ENCODE data around the gene FZD10. TPM values are rescaled to one million over a fixed set of nuclear protein-coding genes. Genes with fewer than 3 reads are reported as not detected.

The FZD10 gene
- total and polyA plus RNA-seq, 2 experiments from 2014 or later = 0.15 TPM; not detected in 1

GRCh38 chr12:130195369-130195768 is 33.1 kb downstream of the FZD10 start:
- no peak overlapping the region for H3K27ac ChIP-seq
- H3K4me1 ChIP-seq (ENCODE audit: low read depth) = no peaks in the 10 kb centered on the region
- DNase-seq (ENCODE audit: low read depth in 1 of 2, low spot score in 1 of 2) = no peak
- no peak for TF ChIP-seq CTCF (IDR thresholded peaks at IDR 0.05; ENCODE audit: low read depth, low read length)
- H3K27me3 ChIP-seq = peaks cover 56% of the 10 kb centered on the region
- H3K36me3 ChIP-seq = no peaks in the 10 kb centered on the region
- H3K4me3 ChIP-seq = no peak overlapping the region
- H3K9me3 ChIP-seq (ENCODE audit: low read depth) = no peaks in the 10 kb centered on the region

GRCh38 chr12:130195776-130196175 is 33.5 kb downstream of the FZD10 start:
- peaks cover 56% of the 10 kb centered on the region for H3K27me3 ChIP-seq
- H3K36me3 ChIP-seq = no peaks in the 10 kb centered on the region

GRCh38 chr12:130196827-130197226 is 34.6 kb downstream of the FZD10 start:
- H3K27me3 ChIP-seq = peaks cover 59% of the 10 kb centered on the region
- no peaks in the 10 kb centered on the region for H3K9me3 ChIP-seq (ENCODE audit: low read depth)
- DNase-seq (ENCODE audit: low read depth in 1 of 2, low spot score in 1 of 2) = no peak
- no peak for TF ChIP-seq CTCF (IDR thresholded peaks at IDR 0.05; ENCODE audit: low read depth, low read length)
- no peak overlapping the region for H3K4me3 ChIP-seq
- no peaks in the 10 kb centered on the region for H3K4me1 ChIP-seq (ENCODE audit: low read depth)
- no peak overlapping the region for H3K27ac ChIP-seq
- no peaks in the 10 kb centered on the region for H3K36me3 ChIP-seq

More at GRCh38 chr12:130195776-130196175, 33.5 kb downstream of the FZD10 start:
- no peak for TF ChIP-seq CTCF (IDR thresholded peaks at IDR 0.05; ENCODE audit: low read depth, low read length)
- H3K9me3 ChIP-seq (ENCODE audit: low read depth) = no peaks in the 10 kb centered on the region
- no peak overlapping the region for H3K27ac ChIP-seq
- H3K4me1 ChIP-seq (ENCODE audit: low read depth) = no peaks in the 10 kb centered on the region
- no peak for DNase-seq (ENCODE audit: low read depth in 1 of 2, low spot score in 1 of 2)
- no peak overlapping the region for H3K4me3 ChIP-seq

GRCh38 chr12:130198026-130198662 is 35.9 kb downstream of the FZD10 start:
- Histone ChIP-seq H3K27me3 (peaks cover 58% of the 10 kb centered on the region), H3K36me3 (no peaks in the 10 kb centered on the region), H3K4me1 (ENCODE audit: low read depth) (no peaks in the 10 kb centered on the region), H3K4me3 (no peak overlapping the region), H3K27ac (no peak overlapping the region), H3K9me3 (ENCODE audit: low read depth) (no peaks in the 10 kb centered on the region)
- DNase-seq (ENCODE audit: low read depth in 1 of 2, low spot score in 1 of 2) = no peak
- no peak for TF ChIP-seq CTCF (IDR thresholded peaks at IDR 0.05; ENCODE audit: low read depth, low read length)

- no peak for TF ChIP-seq CTCF (IDR thresholded peaks at IDR 0.05; ENCODE audit: low read depth, low read length)
- Histone ChIP-seq H3K36me3 (no peaks in the 10 kb centered on the region), H3K9me3 (ENCODE audit: low read depth) (no peaks in the 10 kb centered on the region), H3K4me3 (no peak overlapping the region), H3K27me3 (peaks cover 58% of the 10 kb centered on the region), H3K4me1 (ENCODE audit: low read depth) (no peaks in the 10 kb centered on the region), H3K27ac (no peak overlapping the region)
- no peak for DNase-seq (ENCODE audit: low read depth in 1 of 2, low spot score in 1 of 2)
Observed at GRCh38 chr12:130198663-130199060, 36.4 kb downstream of the FZD10 start.

All from cardiac muscle cell (in vitro differentiated cells and primary cell).